ENCODE measurements around the gene EPN2.

DNA sequence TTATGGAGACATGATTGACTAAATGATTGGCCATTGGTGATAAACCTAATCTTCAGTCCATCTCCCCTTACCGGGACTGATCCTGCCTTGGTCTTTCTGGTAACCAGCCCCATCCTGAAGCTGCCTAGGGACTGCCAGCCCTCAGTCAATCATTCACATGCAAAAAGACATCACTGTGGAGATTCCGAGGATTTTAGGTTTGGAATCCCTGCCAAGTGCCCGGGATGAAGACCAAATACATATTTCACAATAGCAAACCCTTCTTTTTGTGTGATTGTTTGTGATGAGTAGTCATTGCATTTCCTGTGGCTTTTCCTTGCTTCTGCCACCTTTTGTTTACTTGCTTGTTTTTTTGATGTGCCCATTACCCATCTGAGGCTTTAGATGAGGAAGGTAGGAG is 44.0 kb downstream of the EPN2 start:
- no peak for TF ChIP-seq POLR2A (IDR thresholded peaks at IDR 0.05)
- TF ChIP-seq, protein P1, sequence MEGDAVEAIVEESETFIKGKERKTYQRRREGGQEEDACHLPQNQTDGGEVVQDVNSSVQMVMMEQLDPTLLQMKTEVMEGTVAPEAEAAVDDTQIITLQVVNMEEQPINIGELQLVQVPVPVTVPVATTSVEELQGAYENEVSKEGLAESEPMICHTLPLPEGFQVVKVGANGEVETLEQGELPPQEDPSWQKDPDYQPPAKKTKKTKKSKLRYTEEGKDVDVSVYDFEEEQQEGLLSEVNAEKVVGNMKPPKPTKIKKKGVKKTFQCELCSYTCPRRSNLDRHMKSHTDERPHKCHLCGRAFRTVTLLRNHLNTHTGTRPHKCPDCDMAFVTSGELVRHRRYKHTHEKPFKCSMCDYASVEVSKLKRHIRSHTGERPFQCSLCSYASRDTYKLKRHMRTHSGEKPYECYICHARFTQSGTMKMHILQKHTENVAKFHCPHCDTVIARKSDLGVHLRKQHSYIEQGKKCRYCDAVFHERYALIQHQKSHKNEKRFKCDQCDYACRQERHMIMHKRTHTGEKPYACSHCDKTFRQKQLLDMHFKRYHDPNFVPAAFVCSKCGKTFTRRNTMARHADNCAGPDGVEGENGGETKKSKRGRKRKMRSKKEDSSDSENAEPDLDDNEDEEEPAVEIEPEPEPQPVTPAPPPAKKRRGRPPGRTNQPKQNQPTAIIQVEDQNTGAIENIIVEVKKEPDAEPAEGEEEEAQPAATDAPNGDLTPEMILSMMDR (IDR thresholded peaks at IDR 0.05) = no peak

Measured in uterus (tissue), 2 donors.